D721Med (cell line): ENCODE results near the gene FMO5.

Source experiments
- DNase-seq: peaks from one replicate; pipeline ENCODE4 v3.0.0; 2011; ENCODE audit warnings: low spot score; ENCODE audit not compliant: insufficient read length
- FAIRE-seq: peaks from 2 replicates; lab custom pipeline; 2011; peaks lifted over from hg19 to GRCh38; lab: Jason Lieb, UNC
- TF ChIP-seq, protein P1 (sequence below): IDR thresholded peaks from 2 replicates; pipeline ENCODE4 v1.5.1; 2012; ENCODE audit warnings: mild to moderate bottlenecking, control low read depth; ENCODE audit not compliant: insufficient read depth; ENCODE audit errors: missing control alignments

Gene FMO5

DNA sequence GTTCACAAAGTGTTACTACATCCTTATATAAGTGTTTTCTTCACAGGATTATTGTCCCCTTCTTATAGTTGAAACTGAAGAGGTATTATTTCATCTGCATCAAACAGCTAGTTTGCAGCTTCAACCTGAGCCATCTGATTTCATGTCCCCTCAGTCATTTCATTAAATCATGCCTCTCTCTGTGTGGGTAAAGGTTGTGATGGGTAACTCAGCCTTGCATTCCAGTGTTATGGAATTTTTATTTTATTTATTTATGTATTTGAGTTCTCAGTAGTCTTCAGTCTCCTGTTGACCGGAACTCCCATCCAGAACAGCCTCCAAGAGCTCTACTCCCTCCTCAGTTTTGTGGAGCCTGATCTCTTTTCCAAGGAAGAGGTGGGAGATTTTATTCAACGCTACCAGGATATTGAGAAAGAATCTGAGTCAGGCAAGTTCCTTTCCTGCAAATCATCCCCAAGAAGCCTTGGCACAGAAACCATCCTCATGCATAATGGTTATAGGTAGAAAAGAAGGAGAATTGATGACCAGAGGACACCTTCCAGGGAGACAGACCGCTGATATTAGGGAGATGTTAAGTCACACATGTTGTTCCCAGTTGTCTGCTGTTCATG lies 39.1 kb upstream of the FMO5 start:
- FAIRE-seq (no peak), DNase-seq (no peak)
- TF ChIP-seq, protein P1, sequence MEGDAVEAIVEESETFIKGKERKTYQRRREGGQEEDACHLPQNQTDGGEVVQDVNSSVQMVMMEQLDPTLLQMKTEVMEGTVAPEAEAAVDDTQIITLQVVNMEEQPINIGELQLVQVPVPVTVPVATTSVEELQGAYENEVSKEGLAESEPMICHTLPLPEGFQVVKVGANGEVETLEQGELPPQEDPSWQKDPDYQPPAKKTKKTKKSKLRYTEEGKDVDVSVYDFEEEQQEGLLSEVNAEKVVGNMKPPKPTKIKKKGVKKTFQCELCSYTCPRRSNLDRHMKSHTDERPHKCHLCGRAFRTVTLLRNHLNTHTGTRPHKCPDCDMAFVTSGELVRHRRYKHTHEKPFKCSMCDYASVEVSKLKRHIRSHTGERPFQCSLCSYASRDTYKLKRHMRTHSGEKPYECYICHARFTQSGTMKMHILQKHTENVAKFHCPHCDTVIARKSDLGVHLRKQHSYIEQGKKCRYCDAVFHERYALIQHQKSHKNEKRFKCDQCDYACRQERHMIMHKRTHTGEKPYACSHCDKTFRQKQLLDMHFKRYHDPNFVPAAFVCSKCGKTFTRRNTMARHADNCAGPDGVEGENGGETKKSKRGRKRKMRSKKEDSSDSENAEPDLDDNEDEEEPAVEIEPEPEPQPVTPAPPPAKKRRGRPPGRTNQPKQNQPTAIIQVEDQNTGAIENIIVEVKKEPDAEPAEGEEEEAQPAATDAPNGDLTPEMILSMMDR, result no peak

- TF ChIP-seq, protein P1, result no peak
- no peak for FAIRE-seq
- no peak for DNase-seq
Measured at GRCh38 chr1:147260956-147261355, 35.8 kb upstream of the FMO5 start.

- TF ChIP-seq, protein P1, result no peak
- DNase-seq, result no peak
- FAIRE-seq, result no peak
Measured at GRCh38 chr1:147252540-147252939, 27.4 kb upstream of the FMO5 start.

DNA sequence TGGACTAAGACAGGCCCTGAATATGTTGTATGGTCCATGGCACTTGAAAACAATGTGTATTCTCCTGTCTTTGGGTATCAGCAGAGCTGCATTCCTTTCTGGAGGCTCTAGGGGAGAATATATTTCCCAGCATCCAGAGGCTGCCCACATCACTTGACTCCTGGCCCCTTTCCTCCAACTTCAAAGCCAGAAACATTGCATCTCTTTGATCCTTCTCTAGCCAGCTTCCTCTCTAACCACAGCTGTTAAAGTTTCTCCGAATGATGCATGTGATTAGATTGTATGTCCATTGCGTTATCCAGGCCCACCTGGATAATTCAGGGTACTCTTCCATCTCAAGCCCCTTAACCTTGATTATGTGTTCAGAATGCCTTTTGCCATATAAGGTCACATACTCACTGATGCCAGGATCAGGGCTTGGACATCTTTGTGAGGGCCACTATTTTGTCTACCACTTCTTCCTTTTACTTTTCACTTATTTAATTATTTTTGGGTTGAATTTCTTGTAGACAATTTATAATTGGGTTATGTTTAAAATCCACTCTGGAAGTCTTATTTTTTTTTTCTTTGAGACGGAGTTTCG lies 22.6 kb upstream of the FMO5 start:
- no peak for FAIRE-seq
- DNase-seq, result no peak
- TF ChIP-seq, protein P1, result no peak

DNA sequence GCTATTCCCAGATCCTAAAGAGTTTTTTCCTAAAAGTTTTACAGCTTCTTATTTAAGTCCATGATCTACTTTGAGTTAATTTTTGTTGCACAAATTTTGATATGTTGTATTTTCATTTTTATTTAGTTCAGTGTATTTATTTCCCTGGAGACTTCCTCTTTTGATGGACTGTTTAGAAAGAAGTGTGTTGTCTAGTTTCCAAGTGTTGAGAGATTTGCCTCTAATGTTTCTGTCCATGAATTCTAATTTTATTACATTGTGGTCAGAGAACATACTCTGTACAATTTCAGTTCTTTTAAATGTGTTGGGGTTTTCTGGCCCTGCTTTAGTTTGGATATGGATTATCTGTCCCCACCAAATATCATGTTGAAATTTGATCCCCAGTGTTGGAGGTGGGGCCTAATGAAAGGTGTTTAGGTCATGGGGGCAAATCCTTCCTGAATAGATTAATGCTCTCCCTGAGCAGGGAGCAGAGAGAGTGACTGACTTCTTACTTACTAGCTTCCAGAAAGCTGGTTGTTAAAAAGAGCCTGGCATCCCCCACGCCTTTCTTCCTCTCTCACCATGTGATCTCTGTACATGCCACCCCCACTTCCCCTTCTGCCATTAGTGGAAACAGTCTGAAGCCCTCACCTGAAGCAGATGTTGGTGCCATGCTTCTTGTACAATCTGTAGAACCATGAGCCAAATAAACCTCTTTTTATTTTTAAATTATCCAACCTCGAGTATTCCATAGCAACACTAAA lies 21.9 kb upstream of the FMO5 start:
- TF ChIP-seq, protein P1, result no peak
- FAIRE-seq, result no peak
- DNase-seq, result no peak

GRCh38 chr1:147246044-147246690 lies 21.0 kb upstream of the FMO5 start:
- DNase-seq (no peak), FAIRE-seq (no peak)
- TF ChIP-seq, protein P1, result no peak
